GM12874 (cell line): ENCODE measurements around the gene BCAS3.

ENCODE experiments used
- CTCF ChIP-seq: IDR thresholded peaks from 2 replicates; pipeline ENCODE4 v1.5.1; 2011; ENCODE audit warnings: low read depth, mild to moderate bottlenecking, control low read depth, low read length, moderate library complexity; ENCODE audit not compliant: insufficient read depth

BCAS3 gene

GRCh38 chr17:60993497-60993896 is 315.8 kb downstream of the BCAS3 start:
- no peak for TF ChIP-seq CTCF

- no peak for TF ChIP-seq CTCF
These were observed 318.0 kb downstream of the BCAS3 start for GRCh38 chr17:60995680-60996079.

GRCh38 chr17:61000911-61001310 is 323.3 kb downstream of the BCAS3 start:
- no peak for TF ChIP-seq CTCF

GRCh38 chr17:61002316-61002736 is 324.7 kb downstream of the BCAS3 start:
- no peak for TF ChIP-seq CTCF

GRCh38 chr17:61005358-61005757 is 327.7 kb downstream of the BCAS3 start:
- no peak for TF ChIP-seq CTCF

- TF ChIP-seq CTCF = no peak
These were observed 330.3 kb downstream of the BCAS3 start for GRCh38 chr17:61007980-61008379.

GRCh38 chr17:61009663-61010062 is 332.0 kb downstream of the BCAS3 start:
- TF ChIP-seq CTCF = no peak

- no peak for TF ChIP-seq CTCF
These were observed 333.1 kb downstream of the BCAS3 start for GRCh38 chr17:61010661-61011170.
